H9 (cell line): Measurements from ENCODE around the gene ABLIM3. TPM values are rescaled to one million over a fixed set of nuclear protein-coding genes. Genes with fewer than 3 reads are reported as not detected.

Source experiments
- DNase-seq: peaks from one replicate; pipeline ENCODE4 v3.0.0-alpha.2; 2017
- H2AFZ ChIP-seq: one replicate; pipeline ENCODE4 v1.6.1; 2013; ENCODE audit warnings: mild to moderate bottlenecking, low read length, control low read depth, moderate library complexity
- H2AK5ac ChIP-seq: 2 replicates; pipeline ENCODE4 v1.6.1; 2013; ENCODE audit warnings: low read length, control low read depth, mixed read lengths; ENCODE audit not compliant: insufficient read length
- H2BK120ac ChIP-seq: one replicate; pipeline ENCODE4 v1.6.1; 2013; ENCODE audit warnings: low read depth, mild to moderate bottlenecking, low read length, control low read depth, inconsistent platforms; ENCODE audit not compliant: poor library complexity, severe bottlenecking
- H2BK12ac ChIP-seq: 2 replicates; pipeline ENCODE4 v1.6.1; 2013; ENCODE audit warnings: low read length, control low read depth, mixed read lengths, low read depth; ENCODE audit not compliant: insufficient read length
- H2BK15ac ChIP-seq: 2 replicates; pipeline ENCODE4 v1.6.1; 2013; ENCODE audit warnings: low read depth, low read length, control low read depth
- H2BK20ac ChIP-seq: one replicate; pipeline ENCODE4 v1.6.1; 2013; ENCODE audit warnings: low read depth, mild to moderate bottlenecking, low read length, control low read depth, inconsistent platforms; ENCODE audit not compliant: poor library complexity, severe bottlenecking
- H2BK5ac ChIP-seq: 2 replicates; pipeline ENCODE4 v1.6.1; 2013; ENCODE audit warnings: low read length, control low read depth, mixed read lengths; ENCODE audit not compliant: insufficient read length
- H3K14ac ChIP-seq: 2 replicates; pipeline ENCODE4 v1.6.1; 2013; ENCODE audit warnings: low read length, control low read depth; ENCODE audit not compliant: insufficient read depth
- H3K18ac ChIP-seq: 2 replicates; pipeline ENCODE4 v1.6.1; 2013; ENCODE audit warnings: low read depth, mild to moderate bottlenecking, mixed read lengths, low read length, control low read depth; ENCODE audit not compliant: insufficient read length
- H3K23ac ChIP-seq: 2 replicates; pipeline ENCODE4 v1.6.1; 2013; ENCODE audit warnings: low read length, control low read depth, mixed read lengths, low read depth; ENCODE audit not compliant: insufficient read length
- H3K23me2 ChIP-seq: 2 replicates; pipeline ENCODE4 v1.6.1; 2013; ENCODE audit warnings: low read depth, mild to moderate bottlenecking, mixed read lengths, low read length, control low read depth; ENCODE audit not compliant: insufficient read length, poor library complexity, severe bottlenecking
- H3K27ac ChIP-seq: 2 replicates; pipeline ENCODE4 v1.5.1; 2013; ENCODE audit warnings: low read length, control low read depth, mixed read lengths, low read depth; ENCODE audit not compliant: insufficient read length
- H3K27me3 ChIP-seq: 2 replicates; pipeline ENCODE4 v1.6.1; 2013; ENCODE audit warnings: low read length, control low read depth, inconsistent platforms; ENCODE audit not compliant: insufficient read depth
- H3K4ac ChIP-seq: 2 replicates; pipeline ENCODE4 v1.6.1; 2013; ENCODE audit warnings: low read depth, mild to moderate bottlenecking, control low read depth, inconsistent platforms, low read length, moderate library complexity
- H3K4me1 ChIP-seq: 2 replicates; pipeline ENCODE4 v1.6.1; 2013; ENCODE audit warnings: low read length, control low read depth, inconsistent platforms; ENCODE audit not compliant: insufficient read depth
- H3K4me2 ChIP-seq: 2 replicates; pipeline ENCODE4 v1.6.1; 2013; ENCODE audit warnings: low read length, control low read depth, mixed read lengths; ENCODE audit not compliant: insufficient read length, insufficient read depth
- H3K56ac ChIP-seq: 2 replicates; pipeline ENCODE4 v1.6.1; 2013; ENCODE audit warnings: low read depth, mild to moderate bottlenecking, mixed read lengths, low read length, control low read depth; ENCODE audit not compliant: insufficient read length
- H3K79me1 ChIP-seq: 2 replicates; pipeline ENCODE4 v1.6.1; 2013; ENCODE audit warnings: low read depth, mild to moderate bottlenecking, moderate library complexity, low read length, control low read depth, inconsistent platforms; ENCODE audit not compliant: insufficient read depth, poor library complexity, severe bottlenecking
- H3K79me2 ChIP-seq: 2 replicates; pipeline ENCODE4 v1.6.1; 2013; ENCODE audit warnings: low read length, control low read depth, inconsistent platforms; ENCODE audit not compliant: insufficient read depth
- H3K9ac ChIP-seq: 2 replicates; pipeline ENCODE4 v1.6.1; 2013; ENCODE audit warnings: low read length, control low read depth, mixed read lengths; ENCODE audit not compliant: insufficient read length; ENCODE audit errors: extremely low read depth
- H3K9me3 ChIP-seq: one replicate; pipeline ENCODE4 v1.6.1; 2013; ENCODE audit warnings: low read depth, low read length, inconsistent platforms; ENCODE audit not compliant: control insufficient read depth
- H3T11ph ChIP-seq: one replicate; pipeline ENCODE4 v1.6.1; 2013; ENCODE audit warnings: mild to moderate bottlenecking, low read length, control low read depth, inconsistent platforms
- H4K20me1 ChIP-seq: one replicate; pipeline ENCODE4 v1.6.1; 2013; ENCODE audit not compliant: control insufficient read depth, insufficient read length, insufficient read depth
- H4K5ac ChIP-seq: 2 replicates; pipeline ENCODE4 v1.6.1; 2013; ENCODE audit warnings: low read depth, mild to moderate bottlenecking, mixed read lengths, low read length, control low read depth; ENCODE audit not compliant: insufficient read length
- H4K8ac ChIP-seq: replicated peaks from 2 replicates; pipeline ENCODE4 v1.6.1; 2013; ENCODE audit warnings: low read length, control low read depth, mixed read lengths, low read depth; ENCODE audit not compliant: insufficient read length
- H4K91ac ChIP-seq: 2 replicates; pipeline ENCODE4 v1.6.1; 2013; ENCODE audit warnings: low read depth, mild to moderate bottlenecking, moderate library complexity, mixed read lengths, low read length, control low read depth; ENCODE audit not compliant: insufficient read length
- H3K27ac Mint-ChIP-seq, 3 experiments: 2 replicates in 2 of 3; 3 replicates in 1 of 3; pipeline ENCODE4 v1.8.0; 2020 to 2021; ENCODE audit warnings: mixed read lengths in 3 of 3, mild to moderate bottlenecking in 1 of 3, moderate library complexity in 1 of 3
- H3K27me3 Mint-ChIP-seq: 2 replicates; pipeline ENCODE4 v1.8.0; 2021; ENCODE audit warnings: low read depth, mild to moderate bottlenecking, moderate library complexity, mixed read lengths
- H3K36me3 Mint-ChIP-seq, 3 experiments: 2 replicates in 2 of 3; 3 replicates in 1 of 3; pipeline ENCODE4 v1.8.0; 2020 to 2021; ENCODE audit warnings: low read depth in 3 of 3, mixed read lengths in 3 of 3; ENCODE audit not compliant: insufficient read depth in 1 of 3
- H3K4me1 Mint-ChIP-seq, 2 experiments: 2 replicates each; pipeline ENCODE4 v1.8.0; 2020; ENCODE audit warnings: mixed read lengths in 2 of 2
- H3K4me3 Mint-ChIP-seq, 2 experiments: 2 replicates in 1 of 2; 3 replicates in 1 of 2; pipeline ENCODE4 v1.8.0; 2020 to 2021; ENCODE audit warnings: mild to moderate bottlenecking in 2 of 2, mixed read lengths in 2 of 2, moderate library complexity in 1 of 2
- H3K9me3 Mint-ChIP-seq, 2 experiments: 2 replicates in 1 of 2; 3 replicates in 1 of 2; pipeline ENCODE4 v1.8.0; 2020; ENCODE audit warnings: mild to moderate bottlenecking in 2 of 2, mixed read lengths in 2 of 2, moderate library complexity in 1 of 2
- WGBS: extraction: QIAGEN DNeasy Blood & Tissue Kit; methylation state at CpG from one replicate; pipeline ENCODE4 v1.1.7; 2013; ENCODE audit warnings: missing lambda C conversion rate, low lambda C conversion rate, mixed read lengths; ENCODE audit not compliant: insufficient read length; ENCODE audit errors: extremely low coverage; 5-methylcytosine and 5-hydroxymethylcytosine counted together
- total RNA-seq: library from RNA; stranded (reverse); gene quantifications from 2 replicates; pipeline ENCODE4 v1.2.1, GENCODE V29; 2021
- TF ChIP-seq, protein P1 (sequence below): fragments of 200-600 bp; sonication (generic); conservative IDR thresholded peaks from 3 replicates; pipeline ENCODE4 v1.8.0; 2021; ENCODE audit warnings: antibody characterized with exemption, mild to moderate bottlenecking

Gene ABLIM3
- total RNA-seq, 1 experiment from 2014 or later, result 0.20 TPM

GRCh38 chr5:149207831-149208230 lies 66.5 kb downstream of the ABLIM3 start:
- no peak overlapping the region for H2BK5ac ChIP-seq
- no peak overlapping the region for H3K18ac ChIP-seq
- no peak overlapping the region for H3K9ac ChIP-seq
- Mint-ChIP-seq H3K9me3 (no peaks in the 10 kb centered on the region), H3K27ac (no peak overlapping the region), H3K27me3 (peaks cover 11% of the 10 kb centered on the region), H3K4me3 (no peak overlapping the region), H3K36me3 (no peaks in the 10 kb centered on the region), H3K4me1 (no peaks in the 10 kb centered on the region; a peak in 1 of 4 replicates)
- no peak overlapping the region for H4K5ac ChIP-seq
- TF ChIP-seq, protein P1, sequence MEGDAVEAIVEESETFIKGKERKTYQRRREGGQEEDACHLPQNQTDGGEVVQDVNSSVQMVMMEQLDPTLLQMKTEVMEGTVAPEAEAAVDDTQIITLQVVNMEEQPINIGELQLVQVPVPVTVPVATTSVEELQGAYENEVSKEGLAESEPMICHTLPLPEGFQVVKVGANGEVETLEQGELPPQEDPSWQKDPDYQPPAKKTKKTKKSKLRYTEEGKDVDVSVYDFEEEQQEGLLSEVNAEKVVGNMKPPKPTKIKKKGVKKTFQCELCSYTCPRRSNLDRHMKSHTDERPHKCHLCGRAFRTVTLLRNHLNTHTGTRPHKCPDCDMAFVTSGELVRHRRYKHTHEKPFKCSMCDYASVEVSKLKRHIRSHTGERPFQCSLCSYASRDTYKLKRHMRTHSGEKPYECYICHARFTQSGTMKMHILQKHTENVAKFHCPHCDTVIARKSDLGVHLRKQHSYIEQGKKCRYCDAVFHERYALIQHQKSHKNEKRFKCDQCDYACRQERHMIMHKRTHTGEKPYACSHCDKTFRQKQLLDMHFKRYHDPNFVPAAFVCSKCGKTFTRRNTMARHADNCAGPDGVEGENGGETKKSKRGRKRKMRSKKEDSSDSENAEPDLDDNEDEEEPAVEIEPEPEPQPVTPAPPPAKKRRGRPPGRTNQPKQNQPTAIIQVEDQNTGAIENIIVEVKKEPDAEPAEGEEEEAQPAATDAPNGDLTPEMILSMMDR, result no peak
- no peaks in the 10 kb centered on the region for H3K9me3 ChIP-seq
- H4K20me1 ChIP-seq, result no peaks in the 10 kb centered on the region
- no peaks in the 10 kb centered on the region for H3K79me2 ChIP-seq
- no peak overlapping the region for H3K23ac ChIP-seq
- no peak overlapping the region for H2AK5ac ChIP-seq
- no peak for DNase-seq
- H3K79me1 ChIP-seq, result no peaks in the 10 kb centered on the region
- H3K27ac ChIP-seq, result no peak overlapping the region
- H2AFZ ChIP-seq, result no peak overlapping the region
- no peak overlapping the region for H4K91ac ChIP-seq
- H3K14ac ChIP-seq, result no peak overlapping the region
- no CpG with 5 or more reads among the region's 2 CpGs for WGBS
- no peak overlapping the region for H3T11ph ChIP-seq
- H2BK120ac ChIP-seq, result no peak overlapping the region
- H4K8ac ChIP-seq, result no peak overlapping the region
- H3K56ac ChIP-seq, result no peak overlapping the region
- H2BK15ac ChIP-seq, result no peak overlapping the region
- no peaks in the 10 kb centered on the region for H3K23me2 ChIP-seq
- no peaks in the 10 kb centered on the region for H3K4me1 ChIP-seq
- no peak overlapping the region for H2BK12ac ChIP-seq
- H2BK20ac ChIP-seq, result no peak overlapping the region
- H3K4ac ChIP-seq, result no peak overlapping the region
- no peaks in the 10 kb centered on the region for H3K27me3 ChIP-seq
- H3K4me2 ChIP-seq, result no peak overlapping the region
